Ascending aorta (tissue), 2 donors: ENCODE data around the gene TTYH1. TPM values are rescaled to one million over a fixed set of nuclear protein-coding genes. Genes with fewer than 3 reads are reported as not detected.

Experiments
- DNase-seq, 2 donors: peaks; one replicate each; pipeline ENCODE4 v3.0.0-alpha.2; 2019; ENCODE audit warnings: low spot score in 2 of 2
- H3K27ac ChIP-seq, 2 donors: fragments of 200-600 bp; sonication (generic); one replicate each; pipeline ENCODE4 v1.5.1; 2016 to 2017; ENCODE audit warnings: mild to moderate bottlenecking in 1 of 2
- H3K27me3 ChIP-seq: fragments of 200-600 bp; sonication (generic); one replicate; pipeline ENCODE4 v1.5.1; 2017
- H3K36me3 ChIP-seq, 2 donors: fragments of 200-600 bp; sonication (generic); one replicate each; pipeline ENCODE4 v1.5.1; 2016
- H3K4me1 ChIP-seq, 2 donors: fragments of 200-600 bp; sonication (generic); one replicate each; pipeline ENCODE4 v1.5.1; 2016 to 2017; ENCODE audit warnings: mild to moderate bottlenecking in 1 of 2
- H3K4me3 ChIP-seq, 2 donors: fragments of 200-600 bp; sonication (generic); one replicate each; pipeline ENCODE4 v1.5.1; 2016 to 2017; ENCODE audit warnings: mild to moderate bottlenecking in 1 of 2
- H3K9me3 ChIP-seq, 2 donors: fragments of 200-600 bp; sonication (generic); one replicate each; pipeline ENCODE4 v1.5.1; 2016
- intact Hi-C: fragments of 100-400 bp; cut with DNase I; formaldehyde crosslinking; loops from one replicate; pipeline ENCODE4 v1.15.1; 2023
- total RNA-seq: library from RNA; depleted of rRNA; stranded (reverse); fragments of >200 nt; gene quantifications from one replicate; pipeline ENCODE4 v1.1.0, GENCODE V29; 2016
- TF ChIP-seq, protein P1 (sequence below), 3 experiments: fragments of 200-600 bp in 2 of 3; fragments of 450-650 bp in 1 of 3; sonication (generic) in 2 of 3; IDR thresholded peaks; one replicate each; pipeline ENCODE4 v1.5.1; 2016 to 2019; ENCODE audit warnings: antibody characterized with exemption in 3 of 3, mild to moderate bottlenecking in 1 of 3, moderate library complexity in 1 of 3

Gene TTYH1
- total RNA-seq, 1 donor from 2014 or later: 58.4 TPM

DNA sequence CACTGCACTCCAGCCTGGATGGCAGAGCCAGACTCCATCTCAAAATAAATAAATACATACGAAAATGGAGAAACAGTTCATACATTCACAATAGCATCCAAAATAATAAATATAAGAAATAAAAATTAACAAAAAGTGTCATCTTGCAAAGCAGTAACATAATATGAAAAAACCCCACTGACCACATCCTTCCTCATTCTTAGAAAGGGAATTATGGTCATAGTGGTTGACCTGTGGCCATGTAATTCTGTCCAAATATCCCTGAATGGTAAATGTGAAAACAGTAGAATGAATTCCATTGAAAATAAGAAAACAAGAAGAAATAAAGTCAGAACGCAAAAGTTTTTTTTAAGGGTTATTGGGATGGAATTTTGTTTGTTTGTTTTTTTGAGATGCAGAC is 64.8 kb downstream of the TTYH1 start:
- Histone ChIP-seq H3K36me3 (no peaks in the 10 kb centered on the region), H3K27me3 (no peaks in the 10 kb centered on the region), H3K4me1 (no peaks in the 10 kb centered on the region), H3K9me3 (no peaks in the 10 kb centered on the region), H3K4me3 (no peak overlapping the region), H3K27ac (no peak overlapping the region)
- TF ChIP-seq, protein P1, sequence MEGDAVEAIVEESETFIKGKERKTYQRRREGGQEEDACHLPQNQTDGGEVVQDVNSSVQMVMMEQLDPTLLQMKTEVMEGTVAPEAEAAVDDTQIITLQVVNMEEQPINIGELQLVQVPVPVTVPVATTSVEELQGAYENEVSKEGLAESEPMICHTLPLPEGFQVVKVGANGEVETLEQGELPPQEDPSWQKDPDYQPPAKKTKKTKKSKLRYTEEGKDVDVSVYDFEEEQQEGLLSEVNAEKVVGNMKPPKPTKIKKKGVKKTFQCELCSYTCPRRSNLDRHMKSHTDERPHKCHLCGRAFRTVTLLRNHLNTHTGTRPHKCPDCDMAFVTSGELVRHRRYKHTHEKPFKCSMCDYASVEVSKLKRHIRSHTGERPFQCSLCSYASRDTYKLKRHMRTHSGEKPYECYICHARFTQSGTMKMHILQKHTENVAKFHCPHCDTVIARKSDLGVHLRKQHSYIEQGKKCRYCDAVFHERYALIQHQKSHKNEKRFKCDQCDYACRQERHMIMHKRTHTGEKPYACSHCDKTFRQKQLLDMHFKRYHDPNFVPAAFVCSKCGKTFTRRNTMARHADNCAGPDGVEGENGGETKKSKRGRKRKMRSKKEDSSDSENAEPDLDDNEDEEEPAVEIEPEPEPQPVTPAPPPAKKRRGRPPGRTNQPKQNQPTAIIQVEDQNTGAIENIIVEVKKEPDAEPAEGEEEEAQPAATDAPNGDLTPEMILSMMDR (IDR thresholded peaks at IDR 0.05): no peak
- DNase-seq: no peak
- intact Hi-C loops: loop anchor here (5.0 kb wide), 1 partner anchor 197 kb away; no protein-coding TSS in a partner anchor

DNA sequence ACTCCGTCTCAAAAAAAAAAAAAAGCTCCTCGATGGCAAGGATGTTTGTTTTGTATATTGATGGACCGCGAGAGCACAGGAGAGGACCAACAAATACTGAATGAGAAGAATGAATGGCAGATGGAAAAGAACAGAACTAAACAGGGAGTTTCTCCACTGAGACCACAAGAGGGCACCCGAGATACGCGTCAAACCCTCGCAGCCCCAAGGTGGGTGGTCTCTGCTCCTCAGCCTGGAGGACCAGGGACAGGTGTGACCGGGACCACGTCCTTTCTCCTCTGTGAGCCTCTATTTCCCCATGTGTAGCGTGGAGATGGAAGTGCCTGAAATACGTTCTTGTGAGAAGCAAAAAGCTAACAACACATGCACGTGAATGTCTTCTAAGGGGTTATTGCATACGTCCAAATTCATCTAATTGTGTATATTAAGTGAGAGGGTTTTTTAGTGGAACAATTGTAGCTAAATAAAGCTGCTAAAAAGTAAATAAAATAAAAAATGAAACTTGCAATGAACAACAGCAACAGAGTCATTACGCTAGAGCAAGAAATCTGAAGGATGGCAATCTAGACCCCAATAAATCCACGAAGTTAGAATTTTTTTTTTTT is 66.2 kb downstream of the TTYH1 start:
- H3K4me3 ChIP-seq: no peak overlapping the region
- DNase-seq: no peak
- intact Hi-C loops: loop anchor here (5.0 kb wide), 1 partner anchor 196 kb away; no protein-coding TSS in a partner anchor
- TF ChIP-seq, protein P1 (IDR thresholded peaks at IDR 0.05): peak in 2 of 3 experiments; percentile 55 to 66
- no peak overlapping the region for H3K27ac ChIP-seq
- no peaks in the 10 kb centered on the region for H3K4me1 ChIP-seq
- no peaks in the 10 kb centered on the region for H3K9me3 ChIP-seq
- H3K27me3 ChIP-seq: no peaks in the 10 kb centered on the region
- no peaks in the 10 kb centered on the region for H3K36me3 ChIP-seq

DNA sequence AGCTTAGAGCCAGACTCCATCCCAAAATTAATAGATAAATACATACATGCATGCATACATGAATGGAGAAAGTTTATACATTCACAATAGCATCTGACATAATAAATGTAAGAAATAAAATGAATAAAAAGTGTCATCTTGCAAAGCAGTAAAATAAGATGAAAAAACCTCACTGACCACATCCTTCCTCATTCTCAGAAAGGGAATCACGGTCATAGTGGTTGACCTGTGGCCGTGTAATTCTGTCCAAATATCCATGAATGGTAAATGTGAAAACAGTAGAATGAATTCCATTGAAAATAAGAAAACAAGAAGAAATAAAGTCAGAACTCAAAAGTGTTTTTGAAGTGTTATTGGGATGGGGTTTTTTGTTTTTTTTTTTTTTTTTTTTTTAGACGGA is 67.6 kb downstream of the TTYH1 start:
- no peaks in the 10 kb centered on the region for H3K27me3 ChIP-seq
- intact Hi-C loops: loop anchor here (5.0 kb wide), 1 partner anchor 194 kb away; no protein-coding TSS in a partner anchor
- no peak for DNase-seq

DNA sequence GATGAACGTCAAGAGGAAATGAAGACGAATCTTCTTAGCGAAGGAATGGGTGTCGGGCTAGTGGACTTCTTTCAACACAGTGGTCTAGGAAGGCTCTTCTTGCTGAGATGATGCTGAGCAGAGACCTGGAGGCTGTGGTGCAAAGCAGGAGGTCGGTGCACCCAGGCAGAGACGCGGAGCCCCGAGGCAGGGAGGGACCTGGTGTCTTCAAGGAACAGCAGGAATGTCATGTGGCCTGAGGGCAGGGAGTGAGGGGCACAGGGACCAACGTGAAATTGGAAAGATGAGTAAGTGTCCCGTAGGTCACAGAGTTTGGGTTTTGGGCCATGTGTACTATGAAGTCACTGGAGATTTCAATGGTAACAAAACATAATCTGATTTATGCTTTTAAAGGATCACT is 69.2 kb downstream of the TTYH1 start:
- TF ChIP-seq, protein P1 (IDR thresholded peaks at IDR 0.05): no peak
- peak in 1 of 2 donors; percentile 40 for DNase-seq
- intact Hi-C loops: loop anchor here (5.0 kb wide), 1 partner anchor 193 kb away; no protein-coding TSS in a partner anchor

More for the DNA sequence above, 67.6 kb downstream of the TTYH1 start:
- H3K4me1 ChIP-seq: no peaks in the 10 kb centered on the region
- H3K9me3 ChIP-seq: no peaks in the 10 kb centered on the region
- H3K4me3 ChIP-seq: no peak overlapping the region
- TF ChIP-seq, protein P1 (IDR thresholded peaks at IDR 0.05): no peak
- no peak overlapping the region for H3K27ac ChIP-seq
- no peaks in the 10 kb centered on the region for H3K36me3 ChIP-seq

DNA sequence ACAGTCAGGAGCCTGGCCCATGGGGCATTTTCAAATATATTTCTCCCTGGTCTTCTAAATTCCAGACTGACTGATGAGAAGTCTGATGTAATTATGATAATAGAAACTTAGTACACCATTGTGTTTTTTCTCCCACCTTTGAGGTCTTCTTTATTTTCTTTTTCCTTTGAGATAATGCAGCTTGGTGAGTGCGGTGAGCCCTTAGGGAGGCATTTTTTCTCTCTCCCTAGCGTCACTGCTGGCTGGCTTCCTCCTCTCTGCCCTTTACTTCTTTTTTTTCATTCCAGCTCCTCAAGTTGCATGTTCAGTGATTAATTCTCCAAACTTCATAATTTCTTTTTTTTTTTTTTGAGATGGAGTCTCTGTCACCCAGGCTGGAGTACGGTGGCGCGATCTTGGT is 70.6 kb downstream of the TTYH1 start:
- no peak overlapping the region for H3K4me3 ChIP-seq
- no peaks in the 10 kb centered on the region for H3K36me3 ChIP-seq
- TF ChIP-seq, protein P1 (IDR thresholded peaks at IDR 0.05): no peak
- no peaks in the 10 kb centered on the region for H3K4me1 ChIP-seq
- no peaks in the 10 kb centered on the region for H3K27me3 ChIP-seq
- intact Hi-C loops: no loop called here
- H3K27ac ChIP-seq: no peak overlapping the region
- H3K9me3 ChIP-seq: no peaks in the 10 kb centered on the region
- DNase-seq: no peak

More for the DNA sequence above, 69.2 kb downstream of the TTYH1 start:
- no peak overlapping the region for H3K27ac ChIP-seq
- H3K9me3 ChIP-seq: no peaks in the 10 kb centered on the region
- H3K27me3 ChIP-seq: no peaks in the 10 kb centered on the region
- no peak overlapping the region for H3K4me3 ChIP-seq
- no peaks in the 10 kb centered on the region for H3K4me1 ChIP-seq
- H3K36me3 ChIP-seq: no peaks in the 10 kb centered on the region

Other genes with a start within 250 kb of the TTYH1 start
- 7.1 TPM for gene TMC4, start 242.3 kb upstream of the TTYH1 start, total RNA-seq
- 56.1 TPM for gene MBOAT7, start 225.9 kb upstream of the TTYH1 start, total RNA-seq
- 54.9 TPM for gene TSEN34, start 224.2 kb upstream of the TTYH1 start, total RNA-seq
- 2,061 TPM for gene RPS9, start 214.6 kb upstream of the TTYH1 start, total RNA-seq
- 38.2 TPM for gene LILRB3, start 192.5 kb upstream of the TTYH1 start, total RNA-seq
- 25.1 TPM for gene LILRA6, start 172.7 kb upstream of the TTYH1 start, total RNA-seq
- gene LILRB5, start 158.2 kb upstream of the TTYH1 start, total RNA-seq: 38.2 TPM
- gene LILRB2, start 134.4 kb upstream of the TTYH1 start, total RNA-seq: 0.11 TPM
- gene LILRA5, start 102.3 kb upstream of the TTYH1 start, total RNA-seq: not detected
- not detected for gene LILRA4, start 76.3 kb upstream of the TTYH1 start, total RNA-seq
- gene LAIR1, start 50.5 kb upstream of the TTYH1 start, total RNA-seq: 11.1 TPM
- gene LENG8, start 33.7 kb downstream of the TTYH1 start, total RNA-seq: 402 TPM
- gene LENG9, start 48.3 kb downstream of the TTYH1 start, total RNA-seq: 10.1 TPM
- 153 TPM for gene CDC42EP5, start 57.8 kb downstream of the TTYH1 start, total RNA-seq
- not detected for gene LAIR2, start 87.4 kb downstream of the TTYH1 start, total RNA-seq
- gene LILRA2, start 158.3 kb downstream of the TTYH1 start, total RNA-seq: not detected
- not detected for gene LILRA1, start 178.2 kb downstream of the TTYH1 start, total RNA-seq
- 2.7 TPM for gene LILRB1, start 215.0 kb downstream of the TTYH1 start, total RNA-seq
- 0.64 TPM for gene LILRB4, start 247.5 kb downstream of the TTYH1 start, total RNA-seq